ENCODE measurements around the gene LTBP1. TPM values are rescaled to one million over a fixed set of nuclear protein-coding genes. Genes with fewer than 3 reads are reported as not detected.

Gene LTBP1
- total RNA-seq, 3 donors from 2014 or later (not counting 1 experiment from before 2014, with no cell fraction given) = 1.7 to 4.7 (median 3.5) TPM

GRCh38 chr2:33134791-33135560 lies 188.2 kb downstream of the LTBP1 start:
- no peak for TF ChIP-seq CTCF (IDR thresholded peaks at IDR 0.05)
- H3K36me3 Mint-ChIP-seq = no peaks in the 10 kb centered on the region
- Histone ChIP-seq H3K27ac (ENCODE audit: low read length) (no peak overlapping the region), H3K36me3 (ENCODE audit: control insufficient read depth, insufficient read depth, low read length) (no peaks in the 10 kb centered on the region), H3K9me3 (ENCODE audit: control insufficient read depth, insufficient read depth, low read length) (no peaks in the 10 kb centered on the region), H3K4me3 (ENCODE audit: low read length) (no peak overlapping the region), H3K27me3 (ENCODE audit: control insufficient read depth, insufficient read depth, low read length) (no peaks in the 10 kb centered on the region), H3K4me1 (ENCODE audit: control insufficient read depth, insufficient read depth, low read length) (no peaks in the 10 kb centered on the region)
- no peak for DNase-seq
- H3K27me3 Mint-ChIP-seq (ENCODE audit: low read depth in 2 of 2) = peaks cover 0 to 14% of the 10 kb centered on the region in 2 donors
- no peak for ATAC-seq
- peaks cover 0 to 2% of the 10 kb centered on the region in 2 donors for H3K9me3 Mint-ChIP-seq
- no peaks in the 10 kb centered on the region for H3K4me1 Mint-ChIP-seq
- 89% methylated on average over 11 of the region's 13 CpGs for WGBS (ENCODE audit: insufficient coverage)
- no peak overlapping the region for H3K4me3 Mint-ChIP-seq
- intact Hi-C loops (cut with micrococcal nuclease) = no loop called here
- no peak overlapping the region for H3K27ac Mint-ChIP-seq

- Mint-ChIP-seq H3K27me3 (ENCODE audit: low read depth in 2 of 2) (peaks cover 0 to 14% of the 10 kb centered on the region in 2 donors), H3K36me3 (no peaks in the 10 kb centered on the region), H3K27ac (no peak overlapping the region), H3K4me3 (no peak overlapping the region), H3K9me3 (peaks cover 0 to 2% of the 10 kb centered on the region in 2 donors), H3K4me1 (no peaks in the 10 kb centered on the region)
- intact Hi-C loops (cut with micrococcal nuclease) = no loop called here
- ATAC-seq (no peak), DNase-seq (no peak)
- 89% methylated on average over 3 of the region's 4 CpGs for WGBS (ENCODE audit: insufficient coverage)
- no peaks in the 10 kb centered on the region for H3K4me1 ChIP-seq (ENCODE audit: control insufficient read depth, insufficient read depth, low read length)
- H3K9me3 ChIP-seq (ENCODE audit: control insufficient read depth, insufficient read depth, low read length) = no peaks in the 10 kb centered on the region
- no peaks in the 10 kb centered on the region for H3K27me3 ChIP-seq (ENCODE audit: control insufficient read depth, insufficient read depth, low read length)
- H3K4me3 ChIP-seq (ENCODE audit: low read length) = no peak overlapping the region
- no peaks in the 10 kb centered on the region for H3K36me3 ChIP-seq (ENCODE audit: control insufficient read depth, insufficient read depth, low read length)
- H3K27ac ChIP-seq (ENCODE audit: low read length) = no peak overlapping the region
- no peak for TF ChIP-seq CTCF (IDR thresholded peaks at IDR 0.05)
Measured at GRCh38 chr2:33135645-33136044, 188.9 kb downstream of the LTBP1 start.

GRCh38 chr2:33136056-33136455 lies 189.3 kb downstream of the LTBP1 start:
- DNase-seq (no peak), ATAC-seq (no peak)
- H3K27me3 ChIP-seq (ENCODE audit: control insufficient read depth, insufficient read depth, low read length) = no peaks in the 10 kb centered on the region
- intact Hi-C loops (cut with micrococcal nuclease) = no loop called here
- no peaks in the 10 kb centered on the region for H3K4me1 ChIP-seq (ENCODE audit: control insufficient read depth, insufficient read depth, low read length)
- H3K36me3 ChIP-seq (ENCODE audit: control insufficient read depth, insufficient read depth, low read length) = no peaks in the 10 kb centered on the region
- H3K4me3 ChIP-seq (ENCODE audit: low read length) = no peak overlapping the region
- no peaks in the 10 kb centered on the region for H3K4me1 Mint-ChIP-seq
- peaks cover 0 to 2% of the 10 kb centered on the region in 2 donors for H3K9me3 Mint-ChIP-seq
- H3K27ac Mint-ChIP-seq = no peak overlapping the region
- no peaks in the 10 kb centered on the region for H3K36me3 Mint-ChIP-seq
- peaks cover 0 to 14% of the 10 kb centered on the region in 2 donors for H3K27me3 Mint-ChIP-seq (ENCODE audit: low read depth in 2 of 2)
- H3K27ac ChIP-seq (ENCODE audit: low read length) = no peak overlapping the region
- TF ChIP-seq CTCF (IDR thresholded peaks at IDR 0.05) = no peak
- H3K4me3 Mint-ChIP-seq = no peak overlapping the region
- no peaks in the 10 kb centered on the region for H3K9me3 ChIP-seq (ENCODE audit: control insufficient read depth, insufficient read depth, low read length)
- WGBS (ENCODE audit: insufficient coverage) = 77% methylated on average over 3 of the region's 4 CpGs

GRCh38 chr2:33136566-33136965 lies 189.8 kb downstream of the LTBP1 start:
- Histone ChIP-seq H3K27ac (ENCODE audit: low read length) (no peak overlapping the region), H3K4me3 (ENCODE audit: low read length) (no peak overlapping the region), H3K27me3 (ENCODE audit: control insufficient read depth, insufficient read depth, low read length) (no peaks in the 10 kb centered on the region), H3K4me1 (ENCODE audit: control insufficient read depth, insufficient read depth, low read length) (no peaks in the 10 kb centered on the region), H3K36me3 (ENCODE audit: control insufficient read depth, insufficient read depth, low read length) (no peaks in the 10 kb centered on the region), H3K9me3 (ENCODE audit: control insufficient read depth, insufficient read depth, low read length) (no peaks in the 10 kb centered on the region)
- H3K4me3 Mint-ChIP-seq = no peak overlapping the region
- intact Hi-C loops (cut with micrococcal nuclease) = no loop called here
- ATAC-seq (no peak), DNase-seq (no peak)
- H3K27ac Mint-ChIP-seq = no peak overlapping the region
- TF ChIP-seq CTCF (IDR thresholded peaks at IDR 0.05) = no peak
- no peaks in the 10 kb centered on the region for H3K4me1 Mint-ChIP-seq
- WGBS (ENCODE audit: insufficient coverage) = no CpG with 5 or more reads among the region's 1 CpG
- H3K27me3 Mint-ChIP-seq (ENCODE audit: low read depth in 2 of 2) = peaks cover 0 to 14% of the 10 kb centered on the region in 2 donors
- peaks cover 0 to 2% of the 10 kb centered on the region in 2 donors for H3K9me3 Mint-ChIP-seq
- no peaks in the 10 kb centered on the region for H3K36me3 Mint-ChIP-seq

Measured in natural killer cell (primary cell).